Suppressor macrophage treated with lipopolysaccharide for 4 hours (primary cell): Measurements from ENCODE around the gene LENEP.

Source experiments
- DNase-seq: peaks from one replicate; pipeline ENCODE4 v3.0.0-alpha.2; 2020

The LENEP gene

DNA sequence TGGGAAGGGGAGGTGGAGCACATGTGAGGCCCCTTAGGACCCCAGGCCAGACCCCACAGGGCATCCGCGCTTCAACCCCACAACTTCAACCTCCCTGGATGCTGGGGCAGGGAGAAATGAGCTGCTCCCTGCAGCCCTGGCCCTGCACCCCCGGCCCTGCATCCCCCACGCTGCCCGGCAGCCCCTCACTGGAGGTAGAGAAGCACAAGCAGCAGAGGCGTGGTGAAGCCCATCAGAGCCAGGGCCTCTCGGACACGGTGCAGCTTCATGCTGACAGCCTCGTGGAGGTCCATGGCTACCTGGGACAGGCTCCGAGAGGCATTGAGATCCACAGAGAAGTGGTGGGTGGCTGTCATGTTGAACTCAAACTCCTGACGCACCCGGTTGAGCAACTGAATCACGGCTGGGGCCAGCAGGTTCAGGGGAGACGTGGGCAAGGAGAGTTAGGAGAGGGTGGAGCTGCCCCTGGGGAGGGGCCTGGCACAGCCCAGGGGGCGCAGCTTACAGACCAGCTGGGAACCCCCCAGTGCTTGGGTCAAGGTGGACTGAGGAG lies 36.9 kb downstream of the LENEP start:
- no peak for DNase-seq

GRCh38 chr1:155030899-155031298 lies 37.5 kb downstream of the LENEP start:
- no peak for DNase-seq

DNA sequence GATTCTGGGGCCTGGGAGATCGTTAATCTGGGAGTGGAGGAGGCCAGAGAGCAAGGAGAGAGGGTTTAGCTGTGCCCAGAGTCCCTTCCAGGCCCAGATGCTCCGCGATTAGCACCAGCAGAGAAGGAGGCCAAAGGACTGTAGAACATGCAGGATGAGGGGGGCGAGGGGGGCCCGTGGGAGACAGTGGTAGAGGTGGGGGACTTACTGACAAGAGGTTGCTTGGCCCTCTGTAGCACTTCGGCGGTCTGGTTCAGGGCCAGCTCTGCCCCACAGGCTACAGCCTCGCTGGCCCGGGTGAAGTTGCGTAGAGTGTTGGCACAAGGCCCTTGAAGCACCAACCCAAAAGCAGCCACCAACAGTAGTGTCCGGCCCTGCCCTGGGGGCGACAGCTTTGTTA lies 39.5 kb downstream of the LENEP start:
- DNase-seq = no peak

DNA sequence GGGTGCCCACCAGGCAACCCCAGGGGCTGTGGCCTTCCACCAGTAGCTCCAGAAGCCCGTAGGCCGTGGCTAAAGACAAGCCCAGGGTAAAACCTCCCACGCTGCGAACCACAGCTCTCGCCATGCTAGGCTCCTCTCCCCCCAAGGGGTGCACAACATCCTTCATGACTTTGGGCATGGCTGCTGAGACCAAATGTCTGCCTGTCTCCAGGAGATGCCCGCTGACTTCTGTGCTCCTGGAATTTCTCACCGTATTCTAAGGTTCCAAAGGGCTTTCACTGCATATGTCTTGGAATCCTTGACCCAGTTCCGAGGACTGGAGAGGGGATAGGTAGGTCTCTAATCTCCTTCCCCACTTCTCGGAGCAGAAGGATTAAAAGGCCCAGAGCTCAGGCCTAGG lies 40.1 kb downstream of the LENEP start, which contains the start of the genes DCST1 and DCST2:
Gene DCST1 (plus strand): TSS at position 301 of the 400 bp plus-strand sequence. CDS start 213 bp downstream, outside the sequence.
Gene DCST2 (minus strand): TSS at position 258 of the 400 bp plus-strand sequence. CDS start 80 bp downstream, at position 178.
- no peak for DNase-seq

DNA sequence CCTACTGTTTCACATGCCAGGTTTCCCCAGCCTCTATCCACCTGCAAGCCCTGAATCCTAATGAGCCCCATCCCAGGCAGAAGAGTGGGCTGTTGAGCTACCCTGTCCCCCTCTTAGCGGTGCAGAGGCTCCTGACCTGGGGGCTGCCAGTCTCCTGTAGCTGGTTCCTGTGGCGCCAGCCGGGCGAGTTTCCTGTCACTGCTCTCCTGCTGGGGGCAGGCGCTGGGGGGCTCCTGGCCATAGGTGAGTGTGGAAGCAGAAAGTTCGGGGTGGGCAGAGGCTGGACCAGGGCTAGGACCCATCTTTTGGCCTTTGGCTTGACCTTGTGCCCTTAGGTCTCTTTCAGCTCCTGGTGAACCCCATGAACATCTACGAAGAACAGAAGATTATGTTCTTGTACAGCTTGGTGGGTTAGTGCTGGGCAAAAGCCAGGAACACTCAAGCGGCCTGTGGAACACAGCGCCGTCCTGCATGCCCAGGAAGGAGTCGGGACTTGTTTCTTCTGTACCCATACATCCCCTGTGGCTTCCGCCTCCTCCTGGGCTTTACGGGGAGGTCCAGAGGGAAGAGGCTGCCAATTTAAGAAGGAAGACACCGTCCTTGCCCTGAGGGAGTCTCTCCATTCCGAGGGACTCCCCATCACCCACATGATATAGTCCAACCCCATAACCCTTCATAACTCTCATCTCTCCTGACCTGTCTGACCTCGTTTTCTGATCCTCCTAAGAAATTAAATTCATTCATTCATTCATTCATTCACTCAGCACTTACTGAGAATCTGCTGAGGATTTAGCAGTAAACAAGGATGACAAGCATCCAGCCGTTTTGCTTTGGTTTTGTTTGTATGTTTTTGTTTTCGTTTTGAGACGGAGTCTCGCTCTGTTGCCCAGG lies 41.2 kb downstream of the LENEP start:
- DNase-seq = no peak

- peak; percentile 69 for DNase-seq
These were observed 42.5 kb downstream of the LENEP start for GRCh38 chr1:155035936-155036335.

DNA sequence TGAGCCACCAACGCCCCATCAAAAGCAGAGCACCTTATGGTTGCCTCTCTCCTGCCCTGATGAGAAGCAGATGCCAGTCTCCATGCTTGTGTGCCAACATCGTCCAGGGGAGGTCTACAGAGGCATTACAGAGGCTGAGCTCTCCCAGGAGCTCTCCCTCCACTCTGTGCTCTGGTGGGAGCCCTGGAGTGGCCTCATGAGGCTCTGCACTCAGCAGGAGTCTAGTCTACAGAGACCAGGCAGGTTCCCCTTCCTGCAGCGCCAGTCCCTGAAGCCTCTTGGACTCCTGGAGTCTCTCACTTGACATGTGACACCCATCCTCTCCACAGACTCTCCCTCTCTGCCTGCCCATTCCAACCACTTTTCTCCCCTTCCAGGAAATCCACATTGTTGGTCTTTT lies 43.7 kb downstream of the LENEP start:
- DNase-seq = no peak

GRCh38 chr1:155037851-155038441 lies 44.6 kb downstream of the LENEP start:
- DNase-seq = no peak

DNA sequence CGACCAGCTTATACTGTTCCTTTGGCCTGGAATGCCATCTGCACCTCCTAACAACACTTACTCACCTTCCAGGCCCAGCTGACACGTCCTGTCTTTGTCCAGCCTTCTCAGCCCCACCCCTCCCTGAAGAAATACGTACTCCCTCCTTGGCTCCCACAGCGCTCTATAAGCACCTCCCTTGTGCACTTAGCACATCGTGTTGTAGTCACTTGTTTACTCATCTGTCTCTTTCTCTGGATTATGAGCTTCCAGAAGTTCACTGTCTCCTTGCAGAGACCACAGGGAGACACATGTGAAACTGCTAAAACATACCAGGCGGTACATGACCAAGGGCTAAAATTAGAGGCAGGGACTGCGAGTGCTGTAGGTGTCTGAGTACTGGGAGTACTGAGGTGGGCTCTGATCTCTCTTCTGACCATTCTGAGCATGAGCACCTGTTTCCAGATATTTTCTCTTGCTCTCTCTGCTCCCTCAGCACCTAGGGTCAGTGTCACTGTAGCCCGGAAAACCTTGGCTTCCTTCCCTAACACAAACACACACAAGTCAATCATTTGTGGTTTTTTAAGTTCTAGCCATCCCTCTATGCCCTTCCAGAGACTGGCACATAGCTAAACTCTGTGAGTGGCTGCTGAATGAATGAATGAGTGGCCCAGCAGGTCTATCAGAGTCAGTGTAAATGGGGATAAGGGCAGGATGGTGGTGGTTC lies 45.4 kb downstream of the LENEP start:
- peak; percentile 40 for DNase-seq

GRCh38 chr1:155039308-155039669 lies 45.9 kb downstream of the LENEP start:
- no peak for DNase-seq

DNA sequence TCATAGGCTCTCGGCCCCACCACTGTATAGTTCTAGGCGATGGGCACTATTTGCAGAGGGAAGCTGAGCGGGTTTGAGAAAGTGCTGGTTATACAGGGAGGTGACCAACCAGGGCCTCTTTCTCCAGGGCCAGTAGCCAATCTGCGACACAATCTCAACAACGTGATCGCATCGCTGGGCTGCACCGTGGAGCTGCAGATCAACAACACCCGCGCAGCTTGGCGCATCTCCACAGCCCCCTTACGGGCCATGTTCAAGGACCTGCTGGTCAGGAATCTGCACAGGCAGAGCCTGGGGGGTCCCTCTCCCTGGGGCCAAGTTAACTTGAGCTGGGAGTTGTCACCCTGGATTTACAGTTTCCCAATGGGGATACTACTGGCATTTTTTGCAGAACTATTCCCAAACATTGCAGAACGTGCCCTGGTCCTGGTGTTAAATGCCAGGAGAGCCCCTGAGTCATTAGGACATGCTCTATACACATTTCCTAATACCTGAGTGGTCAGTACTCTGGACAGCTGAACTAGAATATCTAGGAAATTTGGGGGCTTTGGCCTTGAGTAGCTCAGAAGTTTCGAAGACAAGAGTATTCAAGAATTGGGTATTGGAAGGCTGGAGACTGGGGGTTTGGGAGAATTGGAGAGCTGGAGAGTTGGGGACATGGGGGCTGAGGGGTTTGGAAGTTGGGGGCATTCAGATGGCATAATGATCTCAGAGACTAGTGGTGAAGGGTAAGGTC lies 47.1 kb downstream of the LENEP start:
- no peak for DNase-seq

DNA sequence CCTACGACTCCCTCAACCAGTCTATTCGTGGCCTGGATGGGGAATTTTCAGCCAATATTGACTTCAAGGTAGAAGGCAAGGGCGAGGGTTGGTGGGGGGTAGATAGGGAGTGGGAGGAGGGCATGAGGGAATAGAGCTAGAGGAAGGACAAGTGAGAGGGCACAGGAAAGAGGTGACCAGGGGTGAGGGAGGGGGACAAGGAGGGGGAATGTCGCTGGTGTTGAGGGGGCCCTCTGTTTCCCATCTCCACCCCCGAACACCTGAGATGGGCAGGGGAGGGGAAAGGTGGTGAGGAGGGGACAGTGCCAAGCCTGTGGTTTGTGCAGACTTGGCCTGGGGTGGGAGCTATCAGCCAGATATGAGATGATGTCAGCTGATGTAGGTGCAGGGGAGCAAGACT lies 49.4 kb downstream of the LENEP start:
- no peak for DNase-seq

- no peak for DNase-seq
These were observed 49.9 kb downstream of the LENEP start for GRCh38 chr1:155043301-155043702.

- no peak for DNase-seq
These were observed 50.4 kb downstream of the LENEP start for GRCh38 chr1:155043793-155044192.
